B cell (primary cell): ENCODE data around the gene CSAG2. TPM values are rescaled to one million over a fixed set of nuclear protein-coding genes. Genes with fewer than 3 reads are reported as not detected.
"Not testable (repeated sequence)": the region's sequence is repeated elsewhere in the genome, so short reads cannot be mapped to it uniquely, and the experiment has no call there.

ENCODE experiments used
- ATAC-seq: fragments of 200-7000 bp; cut with Tn5 transposase; one replicate; pipeline ENCODE4 v1.10.0; 2021; ENCODE audit warnings: low read depth, mild to moderate bottlenecking, moderate number of reproducible peaks, moderate library complexity
- CTCF ChIA-PET: fragments of 350-600 bp; sonication (Branson Sonifier 250); formaldehyde crosslinking; loops from one replicate; lab custom pipeline; 2021; ENCODE audit warnings: antibody characterized with exemption, inconsistent platforms; lab: Charles Lee
- POLR2A ChIA-PET: fragments of 350-600 bp; sonication (Branson Sonifier 250); formaldehyde crosslinking; loops from one replicate; lab custom pipeline; 2021; ENCODE audit warnings: antibody characterized with exemption; lab: Charles Lee
- DNase-seq: peaks from one replicate; pipeline ENCODE4 v3.0.0; 2013
- H2AFZ ChIP-seq: 2 replicates; pipeline ENCODE4 v1.6.1; 2012; ENCODE audit warnings: mild to moderate bottlenecking, low read depth, low read length; ENCODE audit not compliant: insufficient read depth, poor library complexity, severe bottlenecking
- H3K27ac ChIP-seq, 2 donors: 1 replicate in 1 of 2; 2 replicates in 1 of 2; pipeline ENCODE4 v1.5.1; 2012 to 2013; ENCODE audit warnings: low read length in 2 of 2, mild to moderate bottlenecking in 2 of 2, moderate library complexity in 1 of 2
- H3K27me3 ChIP-seq, 4 experiments: fragments of 200-600 bp in 1 of 4; sonication (generic) in 1 of 4; replicated peaks in 1 of 4; 1 replicate in 2 of 4; 2 replicates in 2 of 4; pipeline versions ENCODE4 v1.6.1 to v1.7.0; 2013 to 2016; ENCODE audit warnings: low read length in 3 of 4, mild to moderate bottlenecking in 2 of 4, mixed read lengths in 1 of 4, moderate library complexity in 1 of 4; ENCODE audit not compliant: insufficient read depth in 4 of 4, control insufficient read depth in 3 of 4; ENCODE audit errors: control extremely low read depth in 1 of 4
- H3K36me3 ChIP-seq, 2 experiments: replicated peaks in 1 of 2; 1 replicate in 1 of 2; 2 replicates in 1 of 2; pipeline versions ENCODE4 v1.6.1 to v1.7.1; 2013; ENCODE audit warnings: low read length in 1 of 2; ENCODE audit not compliant: insufficient read depth in 2 of 2, control insufficient read depth in 1 of 2; ENCODE audit errors: control extremely low read depth in 1 of 2, extremely low read depth in 1 of 2
- H3K4me1 ChIP-seq, 2 donors: fragments of 200-600 bp in 1 of 2; sonication (generic) in 1 of 2; 1 replicate in 1 of 2; 2 replicates in 1 of 2; pipeline versions ENCODE4 v1.5.1 to v1.6.1; 2013 to 2017; ENCODE audit warnings: low read length in 2 of 2; ENCODE audit not compliant: control insufficient read depth in 2 of 2, insufficient read depth in 2 of 2
- H3K4me2 ChIP-seq: replicated peaks from 2 replicates; pipeline ENCODE3; 2012; ENCODE audit warnings: mild to moderate bottlenecking, low read depth, low read length; ENCODE audit not compliant: poor library complexity, severe bottlenecking
- H3K4me3 ChIP-seq, 5 experiments: fragments of 200-600 bp in 1 of 5; sonication (generic) in 1 of 5; 1 replicate in 3 of 5; 2 replicates in 2 of 5; pipeline versions ENCODE4 v1.5.1 to v1.7.0; 2011 to 2016; ENCODE audit warnings: low read length in 4 of 5, mild to moderate bottlenecking in 4 of 5, low read depth in 2 of 5, control low read depth in 1 of 5, moderate library complexity in 1 of 5; ENCODE audit not compliant: insufficient read depth in 1 of 5; ENCODE audit errors: control extremely low read depth in 1 of 5, extremely low read depth in 1 of 5
- H3K79me2 ChIP-seq: fragments of 200-600 bp; sonication (generic); one replicate; pipeline ENCODE4 v1.6.0; 2016; ENCODE audit warnings: low read length; ENCODE audit not compliant: control insufficient read depth, insufficient read depth
- H3K9ac ChIP-seq: fragments of 200-600 bp; sonication (generic); 2 replicates; pipeline ENCODE4 v1.6.1; 2017; ENCODE audit warnings: mild to moderate bottlenecking, low read length, moderate library complexity
- H3K9me3 ChIP-seq, 3 donors: one replicate each; pipeline versions ENCODE4 v1.6.1 to v1.7.1; 2013; ENCODE audit warnings: low read length in 2 of 3; ENCODE audit not compliant: control insufficient read depth in 2 of 3, insufficient read depth in 1 of 3; ENCODE audit errors: control extremely low read depth in 1 of 3
- H4K20me1 ChIP-seq: 2 replicates; pipeline ENCODE4 v1.6.0; 2012; ENCODE audit warnings: mild to moderate bottlenecking, low read length; ENCODE audit not compliant: insufficient read depth, control insufficient read depth, poor library complexity, severe bottlenecking
- H3K27ac Mint-ChIP-seq: one replicate; pipeline ENCODE4 v1.8.0; 2021; ENCODE audit warnings: mixed read lengths
- H3K27me3 Mint-ChIP-seq: one replicate; pipeline ENCODE4 v1.8.0; 2021; ENCODE audit warnings: mixed read lengths
- H3K4me1 Mint-ChIP-seq: one replicate; pipeline ENCODE4 v1.8.0; 2021; ENCODE audit warnings: mixed read lengths
- H3K4me3 Mint-ChIP-seq: one replicate; pipeline ENCODE4 v1.8.0; 2021; ENCODE audit warnings: mixed read lengths
- H3K9me3 Mint-ChIP-seq: one replicate; pipeline ENCODE4 v1.8.0; 2022; ENCODE audit warnings: mixed read lengths; ENCODE audit not compliant: insufficient read depth
- WGBS: methylation state at CpG from one replicate; pipeline ENCODE4 v1.1.5; 2013; ENCODE audit warnings: missing lambda C conversion rate; ENCODE audit not compliant: insufficient coverage; 5-methylcytosine and 5-hydroxymethylcytosine counted together
- intact Hi-C: fragments of 100-400 bp; cut with micrococcal nuclease; formaldehyde crosslinking; loops from one replicate; pipeline ENCODE4 v1.10.0; 2022
- polyA minus RNA-seq: library from RNA; depleted of rRNA, polyadenylated mRNA; stranded (reverse); fragments of >200 nt; gene quantifications from 2 replicates; pipeline ENCODE4 v1.2.3, GENCODE V29; 2012
- polyA plus RNA-seq: library from polyadenylated mRNA; depleted of rRNA; stranded (reverse); fragments of >200 nt; gene quantifications from 2 replicates; pipeline ENCODE4 v1.2.3, GENCODE V29; 2012
- total RNA-seq, 2 donors: library from RNA; stranded (reverse); fragments of 120-200 nt in 1 of 2; gene quantifications; 1 replicate in 1 of 2; 2 replicates in 1 of 2; pipeline versions ENCODE4 v1.2.3 to v1.2.4, GENCODE V29; 2013 to 2022

CSAG2 gene, protein sequence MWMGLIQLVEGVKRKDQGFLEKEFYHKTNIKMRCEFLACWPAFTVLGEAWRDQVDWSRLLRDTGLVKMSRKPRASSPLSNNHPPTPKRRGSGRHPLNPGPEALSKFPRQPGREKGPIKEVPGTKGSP
- not detected in 2 replicates for total RNA-seq
- not detected for total RNA-seq (2013)
- not detected in 2 replicates for polyA plus RNA-seq
- not detected in 2 replicates for polyA minus RNA-seq

GRCh38 chrX:152709173-152709572 is at the start of gene CSAG2:
TSS of gene CSAG2 (minus strand) at chrX:152709273. CDS start at chrX:152709112, 161 bp downstream.
- ATAC-seq, intact Hi-C loops, CTCF ChIA-PET: not testable (repeated sequence)

GRCh38 chrX:152754871-152755270 is 45.8 kb upstream of the CSAG2 start:
- no CpG with 5 or more reads among the region's 5 CpGs for WGBS
- H3K27ac Mint-ChIP-seq, intact Hi-C loops, H3K27me3 ChIP-seq, POLR2A ChIA-PET, H3K4me3 ChIP-seq, H3K79me2 ChIP-seq, H3K4me1 Mint-ChIP-seq, ATAC-seq, H3K9me3 Mint-ChIP-seq, CTCF ChIA-PET, H3K4me2 ChIP-seq, H3K9ac ChIP-seq, H3K27ac ChIP-seq, DNase-seq, H2AFZ ChIP-seq, H3K27me3 Mint-ChIP-seq, H3K4me1 ChIP-seq, H3K4me3 Mint-ChIP-seq, H3K36me3 ChIP-seq, H4K20me1 ChIP-seq, H3K9me3 ChIP-seq: not testable (repeated sequence)

More at GRCh38 chrX:152709173-152709572, at the start of gene CSAG2:
- H2AFZ ChIP-seq, POLR2A ChIA-PET, H3K4me1 Mint-ChIP-seq, H3K27ac ChIP-seq, H4K20me1 ChIP-seq, H3K27me3 ChIP-seq, H3K9me3 ChIP-seq, H3K36me3 ChIP-seq, H3K4me3 ChIP-seq, H3K9ac ChIP-seq, H3K9me3 Mint-ChIP-seq, H3K4me1 ChIP-seq, H3K4me3 Mint-ChIP-seq, DNase-seq, H3K27ac Mint-ChIP-seq, H3K27me3 Mint-ChIP-seq, H3K79me2 ChIP-seq, H3K4me2 ChIP-seq: not testable (repeated sequence)
- no CpG with 5 or more reads among the region's 2 CpGs for WGBS

- H4K20me1 ChIP-seq, ATAC-seq, H3K4me1 ChIP-seq, H3K4me1 Mint-ChIP-seq, POLR2A ChIA-PET, H3K36me3 ChIP-seq, H3K4me3 Mint-ChIP-seq, H3K9me3 ChIP-seq, intact Hi-C loops, H3K4me3 ChIP-seq, H3K27me3 Mint-ChIP-seq, H3K4me2 ChIP-seq, CTCF ChIA-PET, H3K9me3 Mint-ChIP-seq, DNase-seq, H2AFZ ChIP-seq, H3K27ac ChIP-seq, H3K27me3 ChIP-seq, H3K27ac Mint-ChIP-seq, H3K79me2 ChIP-seq, H3K9ac ChIP-seq: not testable (repeated sequence)
- WGBS: no CpG with 5 or more reads among the region's 35 CpGs
These were observed 44.9 kb upstream of the CSAG2 start, which contains the start of gene MAGEA2 for GRCh38 chrX:152753686-152754650. TSS of gene MAGEA2 (minus strand) at chrX:152753842. CDS start at chrX:152751363, 2,479 bp downstream.
